GM19025 (cell line): ENCODE measurements around the gene STUB1.
"Not testable (repeated sequence)": the region's sequence is repeated elsewhere in the genome, so short reads cannot be mapped to it uniquely, and the experiment has no call there.

ENCODE experiments used
- ATAC-seq: cut with Tn5 transposase; IDR thresholded peaks from one replicate; pipeline ENCODE4 v1.9.1; 2021; ENCODE audit warnings: mild to moderate bottlenecking, low read depth, moderate library complexity; ENCODE audit not compliant: unreplicated experiment

The STUB1 gene

DNA sequence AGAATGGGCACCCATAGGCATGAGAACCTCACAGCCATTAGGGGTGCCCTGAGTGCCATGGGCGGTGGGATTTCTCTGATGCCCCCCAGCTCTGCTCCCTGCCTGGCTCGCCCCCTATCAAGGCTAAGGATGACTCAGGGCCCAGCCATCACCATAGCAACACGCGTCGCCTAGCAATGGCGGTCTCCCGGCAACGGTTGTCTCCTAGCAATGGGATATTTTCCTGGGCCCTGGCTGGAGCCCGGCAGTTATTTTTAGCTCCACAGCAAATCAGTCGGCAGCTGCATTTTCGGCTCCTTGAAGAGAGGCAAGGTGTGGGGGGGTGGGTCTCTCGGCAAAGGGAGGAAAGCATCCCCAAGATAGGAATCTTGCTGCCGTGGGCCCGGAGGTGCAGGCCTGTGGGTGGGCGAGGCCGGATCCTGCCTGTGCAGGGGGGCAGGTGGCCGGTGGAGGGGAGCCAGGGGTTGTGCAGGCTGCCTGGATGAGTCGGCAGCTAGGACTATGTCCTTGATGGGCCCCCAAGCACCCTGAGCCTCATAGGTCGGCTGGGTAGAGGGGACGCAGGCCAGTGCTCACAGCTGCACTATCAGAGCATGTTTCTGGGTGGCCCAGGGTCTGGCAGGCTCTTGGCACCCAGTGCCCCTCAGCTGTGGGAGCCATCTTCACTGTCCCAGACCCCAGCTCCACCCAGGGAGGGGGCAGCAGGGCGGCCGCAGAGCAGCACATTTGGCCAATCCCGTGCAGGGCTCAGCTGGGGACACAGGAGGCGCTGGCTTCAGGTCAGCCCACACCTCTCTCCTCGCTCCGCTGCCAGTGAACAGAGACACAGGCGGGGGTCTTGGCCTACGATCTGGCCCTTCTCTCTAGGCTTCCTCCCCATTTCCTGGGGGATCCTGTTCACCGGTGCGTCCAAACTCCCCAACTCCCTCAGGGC, 29.6 kb downstream of the STUB1 start:
- ATAC-seq: no peak

DNA sequence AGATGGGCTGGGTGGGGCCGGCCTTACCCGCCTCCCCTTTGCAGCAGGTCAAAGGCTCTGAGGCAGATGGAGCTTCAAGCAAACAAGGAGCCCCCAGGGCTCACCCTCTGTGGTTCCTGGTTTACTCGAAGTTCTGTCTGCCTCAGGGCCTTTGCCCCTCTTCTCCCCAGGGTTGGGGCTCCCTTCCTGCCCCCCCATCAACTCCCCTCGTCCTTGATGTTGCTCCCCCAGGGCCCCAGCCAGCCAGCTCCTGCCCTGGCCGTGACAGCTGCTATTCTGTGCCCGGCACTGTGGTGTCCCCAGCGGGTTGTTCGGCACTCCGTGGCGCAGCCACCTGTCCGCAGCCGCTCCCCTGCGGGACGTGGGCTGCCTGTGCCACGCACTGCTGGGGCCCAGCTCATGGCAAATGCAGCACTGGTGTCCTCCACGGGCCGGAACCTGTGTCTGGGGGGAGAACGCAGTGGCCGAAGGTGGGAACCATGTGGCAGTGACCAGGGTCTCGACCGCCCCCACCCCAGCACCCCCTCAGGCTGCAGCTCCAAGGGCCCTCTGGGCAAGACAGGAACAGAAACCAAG, 30.4 kb downstream of the STUB1 start:
- ATAC-seq: no peak

DNA sequence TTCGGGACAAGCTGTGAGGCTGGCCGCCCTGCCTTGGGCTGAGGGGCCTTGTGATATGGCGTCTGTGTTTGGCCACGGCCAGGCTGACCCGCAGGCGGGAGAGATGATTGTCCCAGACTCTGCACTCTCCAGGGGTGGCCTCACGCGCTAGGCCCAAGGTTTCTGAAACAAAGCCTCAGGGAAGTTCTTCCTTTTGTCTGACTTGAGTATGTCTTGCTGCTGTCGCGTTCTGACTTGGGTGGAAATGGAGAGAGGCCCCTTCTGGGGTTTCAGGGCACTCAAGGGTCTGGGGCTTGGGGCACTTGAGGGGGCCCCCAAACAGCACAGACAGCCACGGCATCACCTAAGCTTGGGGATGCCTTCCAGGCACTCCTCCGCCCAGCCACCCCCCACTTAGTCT, 30.9 kb downstream of the STUB1 start:
- ATAC-seq: no peak

DNA sequence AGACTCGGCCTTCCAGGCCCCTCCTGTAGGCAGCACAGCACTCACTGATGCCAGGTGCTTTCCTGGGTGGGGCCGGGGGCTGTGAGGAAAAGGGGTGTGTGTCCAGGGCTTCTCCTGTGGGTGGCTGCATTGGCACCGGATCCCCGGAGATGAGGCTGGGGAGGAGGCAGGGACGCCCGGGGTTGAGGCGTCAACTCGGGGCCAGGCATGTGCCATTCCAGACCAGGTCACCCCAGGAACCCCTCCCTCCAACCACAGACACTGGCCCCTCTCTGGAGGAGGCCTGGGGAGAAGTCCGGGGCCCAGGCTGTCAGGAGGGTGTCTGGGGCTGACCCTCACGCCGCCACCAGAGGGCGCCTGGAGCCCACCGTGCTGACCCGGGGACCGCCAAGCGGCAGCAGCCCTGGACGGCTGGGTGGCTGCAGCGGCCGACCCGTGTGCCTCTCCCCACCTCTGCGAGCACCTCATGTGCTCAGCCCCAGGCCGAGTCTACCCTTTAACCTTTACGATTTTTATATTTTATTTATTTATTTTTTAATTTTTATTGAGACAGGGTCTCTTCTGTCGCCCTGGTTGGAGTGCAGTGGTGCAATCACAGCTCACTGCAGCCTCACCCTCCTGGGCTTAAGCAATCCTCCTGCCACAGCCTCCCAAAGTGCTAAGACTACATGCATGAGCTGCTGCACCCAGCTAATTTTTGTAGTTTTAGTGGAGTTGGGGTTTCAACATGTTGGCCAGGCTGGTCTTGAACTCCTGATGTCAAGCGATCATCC, 31.5 kb downstream of the STUB1 start:
- ATAC-seq: no peak

DNA sequence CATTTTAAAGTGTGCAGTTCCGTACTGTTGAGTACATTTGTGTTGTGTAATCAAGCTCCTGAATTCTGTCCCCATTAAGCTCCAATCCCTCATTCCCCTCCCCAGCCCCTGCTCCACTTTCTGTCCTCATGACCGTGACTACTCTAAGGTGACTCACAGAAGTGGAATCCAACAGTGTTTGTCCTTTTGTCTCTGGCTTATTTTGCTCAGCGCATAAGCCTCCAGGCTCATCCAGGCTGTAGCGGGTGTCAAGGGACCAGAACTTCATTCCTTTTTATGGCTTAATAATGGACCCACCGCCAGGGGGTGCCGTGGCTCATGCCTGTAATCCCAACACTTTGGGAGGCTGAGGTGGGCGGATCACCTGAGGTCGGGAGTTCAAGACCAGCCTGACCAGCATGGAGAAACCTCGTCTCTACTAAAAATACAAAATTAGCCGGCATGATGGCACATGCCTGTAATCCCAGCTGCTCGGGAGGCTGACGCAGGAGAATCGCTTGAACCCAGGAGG, 32.6 kb downstream of the STUB1 start:
- not testable (repeated sequence) for ATAC-seq

DNA sequence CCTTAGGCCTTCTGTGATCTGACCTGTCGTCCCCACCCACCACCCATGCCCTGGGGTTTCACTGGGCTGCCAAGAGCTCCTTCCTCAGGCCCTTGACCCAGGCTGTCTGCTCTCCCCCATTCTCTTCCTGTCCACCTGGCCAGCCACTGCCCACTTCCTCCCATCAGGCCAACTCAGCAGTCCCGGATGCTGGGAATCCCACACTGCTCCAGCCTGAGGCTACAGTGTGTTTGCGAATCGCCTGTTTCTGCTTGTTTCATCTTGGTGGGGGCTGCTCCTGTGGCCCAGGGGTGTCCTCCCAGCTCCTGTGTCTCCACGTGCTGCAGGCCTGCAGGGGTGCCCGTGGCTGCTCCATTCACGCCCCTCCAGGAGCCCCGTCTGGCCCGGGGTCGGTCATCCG, 33.9 kb downstream of the STUB1 start:
- no peak for ATAC-seq

DNA sequence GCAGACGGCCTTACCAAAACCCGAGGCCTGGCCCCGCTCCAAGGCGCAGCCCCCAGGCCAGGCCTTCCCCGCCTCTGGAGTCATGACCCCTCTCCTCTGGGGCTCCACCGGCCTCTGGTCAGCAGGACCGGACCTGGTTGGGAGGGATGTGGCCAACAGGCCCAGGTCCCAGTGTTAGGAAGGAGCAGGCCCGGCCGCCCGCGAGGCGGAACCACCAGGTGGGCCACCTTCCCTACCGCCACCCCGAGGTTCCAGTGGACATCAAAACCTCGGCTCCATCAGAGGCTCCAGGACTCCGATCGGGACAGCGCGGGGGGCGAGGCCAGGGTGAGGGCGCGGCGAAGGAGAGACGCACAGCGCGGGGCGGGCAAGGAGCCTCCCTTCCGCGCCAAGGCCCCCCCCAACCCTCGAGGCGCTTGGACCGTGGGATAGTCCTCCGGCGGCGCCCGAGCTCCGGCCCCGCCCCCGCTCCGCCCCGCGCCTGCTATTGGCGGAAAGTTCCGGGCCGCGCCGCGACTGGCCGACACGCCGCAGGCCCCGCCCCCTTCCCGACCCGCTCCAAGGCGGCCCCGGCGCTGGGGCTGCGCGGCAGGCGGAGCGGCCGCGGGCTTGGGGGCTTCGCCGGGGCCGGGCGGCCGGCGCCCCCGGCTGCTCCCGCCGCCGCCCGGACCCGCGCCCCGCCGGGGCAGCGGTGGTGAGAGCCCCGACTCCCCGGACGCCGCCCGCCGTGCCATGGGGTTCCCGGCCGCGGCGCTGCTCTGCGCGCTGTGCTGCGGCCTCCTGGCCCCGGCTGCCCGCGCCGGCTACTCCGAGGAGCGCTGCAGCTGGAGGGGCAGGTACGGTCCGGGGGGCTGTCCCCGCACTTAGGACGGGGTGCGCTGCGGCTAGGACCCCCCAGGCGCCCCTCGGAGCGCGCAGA, 34.6 kb downstream of the STUB1 start, which contains the start of gene METRN:
Gene METRN, plus strand, starts transcription at position 561 of the 919 bp plus-strand sequence. Its CDS starts 172 bp downstream, at position 733.
- ATAC-seq: peak; percentile 84

DNA sequence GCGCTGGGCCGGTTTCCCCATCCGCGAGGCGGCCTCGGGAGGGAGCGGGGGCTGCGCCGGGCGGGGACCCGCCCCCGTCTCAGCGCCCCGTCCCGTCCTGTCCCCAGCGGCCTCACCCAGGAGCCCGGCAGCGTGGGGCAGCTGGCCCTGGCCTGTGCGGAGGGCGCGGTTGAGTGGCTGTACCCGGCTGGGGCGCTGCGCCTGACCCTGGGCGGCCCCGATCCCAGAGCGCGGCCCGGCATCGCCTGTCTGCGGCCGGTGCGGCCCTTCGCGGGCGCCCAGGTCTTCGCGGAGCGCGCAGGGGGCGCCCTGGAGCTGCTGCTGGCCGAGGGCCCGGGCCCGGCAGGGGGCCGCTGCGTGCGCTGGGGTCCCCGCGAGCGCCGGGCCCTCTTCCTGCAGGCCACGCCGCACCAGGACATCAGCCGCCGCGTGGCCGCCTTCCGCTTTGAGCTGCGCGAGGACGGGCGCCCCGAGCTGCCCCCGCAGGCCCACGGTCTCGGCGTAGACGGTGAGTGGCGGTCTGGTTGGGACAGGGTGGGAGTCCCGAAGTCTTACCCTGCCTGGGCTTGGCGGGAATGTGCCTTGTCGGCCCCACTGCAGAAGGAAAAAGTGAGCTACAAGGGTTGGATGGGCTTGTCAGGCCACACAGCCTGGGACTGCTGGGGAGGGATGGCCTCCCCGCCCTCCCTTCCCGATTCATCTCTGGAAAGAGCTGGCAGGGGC, 35.4 kb downstream of the STUB1 start:
- peak; percentile 8 for ATAC-seq

DNA sequence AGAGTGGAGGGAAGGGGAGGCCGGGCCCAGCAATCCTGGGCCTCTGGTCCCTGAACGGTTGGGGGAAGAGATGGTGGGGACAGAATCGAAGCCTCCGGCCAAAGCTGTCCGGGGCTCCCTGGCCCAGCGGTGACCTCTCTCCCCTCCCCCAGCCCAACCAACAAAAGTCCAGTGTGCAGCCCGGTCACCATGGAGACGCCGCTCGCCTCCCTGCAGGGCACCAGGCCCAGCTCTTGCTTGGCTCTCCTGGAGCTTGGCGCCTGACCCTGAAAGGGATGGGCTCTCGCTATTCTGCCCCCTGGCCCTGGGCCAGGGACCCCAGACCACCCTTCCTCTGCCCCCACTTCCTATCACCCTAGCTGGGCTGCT, 36.0 kb downstream of the STUB1 start:
- ATAC-seq: no peak

DNA sequence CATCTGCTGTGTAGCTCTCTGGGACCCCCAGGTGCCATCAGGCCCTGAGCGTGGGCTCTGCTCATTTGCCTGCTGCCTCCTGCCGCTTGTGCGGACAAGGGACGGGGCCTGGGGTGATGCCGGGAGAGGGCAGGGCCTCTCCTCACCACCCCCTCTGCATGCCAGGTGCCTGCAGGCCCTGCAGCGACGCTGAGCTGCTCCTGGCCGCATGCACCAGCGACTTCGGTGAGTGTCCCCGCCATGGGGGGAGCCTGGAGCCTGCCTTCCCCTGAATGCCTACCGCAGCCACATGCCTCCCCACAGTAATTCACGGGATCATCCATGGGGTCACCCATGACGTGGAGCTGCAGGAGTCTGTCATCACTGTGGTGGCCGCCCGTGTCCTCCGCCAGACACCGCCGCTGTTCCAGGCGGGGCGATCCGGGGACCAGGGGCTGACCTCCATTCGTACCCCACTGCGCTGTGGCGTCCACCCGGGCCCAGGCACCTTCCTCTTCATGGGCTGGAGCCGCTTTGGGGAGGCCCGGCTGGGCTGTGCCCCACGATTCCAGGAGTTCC, 36.6 kb downstream of the STUB1 start:
- no peak for ATAC-seq

DNA sequence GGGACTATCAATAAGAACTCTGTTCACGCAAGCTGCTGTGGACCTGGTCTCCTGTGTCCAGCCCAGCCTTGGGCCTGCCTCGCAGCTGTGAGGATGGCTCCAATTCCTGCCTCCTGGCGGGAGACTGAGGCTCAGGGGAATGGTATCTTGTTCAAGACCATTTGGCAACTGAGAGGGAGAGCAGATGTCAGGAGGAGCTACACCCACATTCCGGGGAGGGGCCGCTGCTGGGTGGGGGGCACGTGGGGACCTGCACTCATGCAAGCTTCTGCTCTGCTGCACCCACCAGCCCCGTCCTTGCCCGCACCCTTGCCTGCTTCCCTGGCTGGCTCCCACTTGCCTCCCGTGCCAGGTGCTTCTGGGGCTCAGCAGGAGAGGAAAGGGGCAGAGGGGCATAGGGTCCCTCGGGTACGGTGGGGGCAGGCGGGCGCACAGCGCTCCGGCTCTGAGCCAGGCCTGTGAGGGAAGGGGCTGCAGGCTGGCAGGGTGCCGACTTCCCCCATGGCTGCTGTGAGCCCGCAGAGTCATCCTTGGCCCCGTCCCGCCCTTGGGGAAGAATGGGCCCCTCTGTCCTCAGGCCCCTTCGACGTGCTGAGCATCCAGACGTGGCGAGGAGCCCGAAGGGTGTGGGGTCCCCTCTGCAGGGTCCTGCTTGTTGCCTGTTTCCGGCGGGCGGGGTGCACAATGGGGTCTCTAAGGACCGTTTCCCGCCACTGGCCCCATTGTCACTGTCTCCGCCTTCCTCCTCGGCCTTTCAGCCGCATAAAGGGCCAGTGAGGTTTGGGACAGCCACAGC, 37.4 kb downstream of the STUB1 start:
- ATAC-seq: no peak

DNA sequence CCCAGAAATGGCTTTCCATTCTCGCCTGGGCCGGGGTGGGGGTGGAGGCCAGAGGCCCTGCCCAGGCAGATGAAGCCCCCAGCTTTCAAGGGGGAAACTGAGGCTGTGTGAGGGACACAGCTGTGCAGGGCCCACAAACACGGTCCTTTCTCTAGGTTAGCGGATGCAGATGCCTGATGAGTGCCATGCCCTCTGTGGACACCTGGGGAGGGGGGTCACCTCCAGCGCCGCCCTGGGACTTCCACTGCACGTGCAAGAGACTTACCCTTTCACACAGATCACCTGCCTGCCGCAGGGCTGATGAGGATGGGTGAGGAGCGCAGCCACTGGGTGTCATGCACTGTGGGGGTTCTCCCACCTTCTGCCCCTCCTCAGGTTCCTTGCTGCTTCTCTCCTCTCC, 38.2 kb downstream of the STUB1 start:
- ATAC-seq: no peak

DNA sequence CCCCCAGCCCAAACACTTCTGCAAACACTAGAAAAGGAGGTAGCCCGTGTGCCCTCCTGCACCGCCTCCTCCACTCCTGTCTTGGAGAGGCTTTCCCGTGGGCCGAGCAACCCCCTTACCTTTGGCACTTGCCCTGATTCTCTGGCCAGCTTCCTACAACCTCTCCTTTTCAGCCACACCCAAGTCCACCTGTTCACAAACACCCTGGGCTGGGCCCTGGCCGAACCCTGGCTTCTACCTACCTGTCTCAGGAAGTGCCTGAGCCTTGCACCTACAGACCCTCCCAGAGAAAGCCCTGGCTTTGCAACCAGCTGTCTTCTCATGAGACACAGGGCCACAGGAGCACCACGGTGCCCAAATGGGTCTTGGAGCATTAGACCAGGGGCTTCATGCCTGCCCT, 38.7 kb downstream of the STUB1 start:
- ATAC-seq: no peak

DNA sequence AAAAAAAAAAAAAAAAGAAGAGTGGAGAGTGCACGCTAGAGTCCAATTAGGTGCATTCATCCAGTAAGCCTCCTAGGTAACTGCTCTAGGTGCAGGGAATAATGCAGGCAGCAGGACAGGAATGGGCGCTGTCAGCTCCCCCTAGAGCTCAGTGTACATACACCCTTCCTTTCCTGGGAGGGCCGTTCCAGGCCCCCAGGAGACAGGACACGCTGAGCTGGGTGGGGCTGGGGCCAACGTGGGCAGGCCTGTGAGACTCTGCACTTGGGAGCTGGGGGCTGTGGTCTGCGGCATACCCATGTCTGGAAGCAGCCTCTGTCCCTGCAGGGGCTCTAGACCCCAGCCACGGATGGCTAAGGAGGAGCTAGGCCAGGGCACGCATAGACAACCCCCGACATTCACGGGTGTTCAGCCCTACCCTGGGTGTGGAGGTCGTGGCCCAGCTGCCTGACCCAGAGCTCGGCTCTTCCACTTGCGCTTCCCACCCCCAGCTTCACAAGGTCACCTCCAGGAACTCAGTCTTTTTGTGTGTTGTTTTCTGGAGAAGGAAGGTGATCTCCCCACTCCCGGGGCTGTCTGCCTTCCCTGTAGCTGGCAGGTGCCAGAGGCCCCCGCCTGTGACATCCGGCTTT, 39.7 kb downstream of the STUB1 start:
- ATAC-seq: no peak

DNA sequence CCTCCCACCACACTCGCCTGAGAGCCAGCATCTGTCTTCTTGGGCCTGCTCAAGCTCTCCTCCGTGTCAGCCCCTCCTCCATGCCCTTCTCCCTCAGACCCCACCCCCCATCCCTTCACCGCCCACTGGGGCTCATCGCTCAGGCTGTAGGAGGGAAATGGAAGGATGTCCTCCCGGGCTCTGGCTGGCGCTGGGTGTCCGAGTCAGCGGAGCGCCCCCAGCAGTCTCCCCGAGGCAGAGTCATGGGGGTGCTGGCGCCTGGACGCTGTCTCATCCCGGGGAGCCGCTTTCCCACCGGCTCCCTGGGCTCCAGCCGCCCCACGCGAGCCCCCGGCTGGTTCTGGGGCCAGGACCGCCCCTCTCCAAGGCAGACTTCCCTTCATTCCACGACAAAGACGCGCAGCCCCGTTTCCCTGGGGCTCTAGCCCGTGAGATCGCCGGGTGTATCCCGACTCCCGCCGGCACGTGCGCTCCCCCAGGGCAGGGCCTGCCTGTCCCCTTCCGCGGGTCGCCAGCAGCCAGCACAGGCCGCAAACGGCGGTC, 40.3 kb downstream of the STUB1 start:
- peak; percentile 6 for ATAC-seq

DNA sequence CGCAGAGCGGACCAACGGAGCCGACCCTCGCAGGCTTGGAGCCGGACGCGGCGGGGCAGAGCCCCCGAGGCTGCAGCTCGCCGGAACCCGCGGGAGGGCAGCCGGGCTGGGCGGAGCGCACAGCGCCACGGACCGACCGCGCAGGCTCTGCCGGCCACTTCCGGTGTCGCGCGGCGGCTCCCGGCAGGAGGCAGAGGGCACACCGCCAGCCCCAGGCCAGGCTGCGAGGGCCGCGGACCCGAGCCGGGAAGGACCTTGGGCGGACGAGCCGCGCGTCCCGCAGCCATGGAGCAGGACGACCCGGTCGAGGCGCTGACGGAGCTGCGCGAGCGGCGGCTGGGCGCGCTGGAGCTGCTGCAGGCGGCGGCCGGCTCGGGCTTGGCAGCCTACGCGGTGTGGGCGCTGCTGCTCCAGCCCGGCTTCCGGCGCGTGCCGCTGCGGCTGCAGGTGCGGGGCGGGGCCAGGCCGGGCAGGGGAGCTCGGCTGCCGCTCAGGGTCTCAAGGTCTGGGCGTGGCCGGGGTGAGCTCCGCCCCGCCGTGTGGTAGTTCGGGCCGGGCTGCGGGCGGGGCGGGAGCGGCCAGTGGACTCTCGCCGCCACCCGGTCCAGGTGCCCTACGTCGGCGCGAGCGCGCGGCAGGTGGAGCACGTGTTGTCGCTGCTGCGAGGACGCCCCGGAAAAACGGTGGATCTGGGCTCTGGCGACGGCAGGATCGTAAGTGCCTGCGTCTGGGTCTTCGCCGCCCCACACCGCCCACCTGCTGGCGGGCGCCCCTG, 41.0 kb downstream of the STUB1 start, which contains the start of gene ANTKMT:
Gene ANTKMT, plus strand, starts transcription at position 157 of the 775 bp plus-strand sequence. Its CDS starts 129 bp downstream, at position 286.
- peak; percentile 71 for ATAC-seq
